Neural crest cell (in vitro differentiated cells): ENCODE results near the gene CASP9. TPM values are rescaled to one million over a fixed set of nuclear protein-coding genes. Genes with fewer than 3 reads are reported as not detected.
A peak's percentile ranks its signal among the peaks of the same experiment; 100 is the strongest.
"Not testable (repeated sequence)": the region's sequence is repeated elsewhere in the genome, so short reads cannot be mapped to it uniquely, and the experiment has no call there.

ENCODE experiments used
- DNase-seq: peaks from one replicate; pipeline ENCODE4 v3.0.0; 2021; ENCODE audit warnings: low read depth, mixed read lengths, low spot score
- H3K27ac Mint-ChIP-seq: one replicate; pipeline ENCODE4 v1.8.0; 2021; ENCODE audit warnings: mild to moderate bottlenecking, mixed read lengths; ENCODE audit not compliant: unreplicated experiment
- H3K27me3 Mint-ChIP-seq: 2 replicates; pipeline ENCODE4 v1.8.0; 2021; ENCODE audit warnings: low read depth, mild to moderate bottlenecking, mixed read lengths
- H3K36me3 Mint-ChIP-seq: 2 replicates; pipeline ENCODE4 v1.8.0; 2021; ENCODE audit warnings: low read depth, mild to moderate bottlenecking, mixed read lengths
- H3K4me1 Mint-ChIP-seq: 2 replicates; pipeline ENCODE4 v1.8.0; 2021; ENCODE audit warnings: mixed read lengths
- H3K4me3 Mint-ChIP-seq: one replicate; pipeline ENCODE4 v1.8.0; 2021; ENCODE audit warnings: mild to moderate bottlenecking, mixed read lengths
- H3K9me3 Mint-ChIP-seq: 2 replicates; pipeline ENCODE4 v1.8.0; 2021; ENCODE audit warnings: mixed read lengths
- CTCF ChIP-seq: fragments of 200-600 bp; sonication (generic); conservative IDR thresholded peaks from 2 replicates; pipeline ENCODE4 v1.5.0; 2021; ENCODE audit warnings: antibody characterized with exemption, mild to moderate bottlenecking
- total RNA-seq: library from RNA; stranded (reverse); gene quantifications from 2 replicates; pipeline ENCODE4 v1.2.1, GENCODE V29; 2021

The CASP9 gene
- total RNA-seq, 1 donor from 2014 or later = 13.2 TPM

GRCh38 chr1:15489052-15489736, 34.8 kb downstream of the CASP9 start:
- H3K4me3 Mint-ChIP-seq = no peak overlapping the region
- H3K27me3 Mint-ChIP-seq = no peaks in the 10 kb centered on the region
- H3K27ac Mint-ChIP-seq = no peak overlapping the region
- TF ChIP-seq CTCF = no peak
- H3K36me3 Mint-ChIP-seq = peaks cover 11% of the 10 kb centered on the region
- no peaks in the 10 kb centered on the region for H3K4me1 Mint-ChIP-seq
- DNase-seq = no peak
- no peaks in the 10 kb centered on the region for H3K9me3 Mint-ChIP-seq

GRCh38 chr1:15488371-15488770, 35.6 kb downstream of the CASP9 start:
- Mint-ChIP-seq H3K27me3 (no peaks in the 10 kb centered on the region), H3K4me1 (no peaks in the 10 kb centered on the region), H3K27ac (no peak overlapping the region), H3K36me3 (peaks cover 11% of the 10 kb centered on the region), H3K9me3 (no peaks in the 10 kb centered on the region), H3K4me3 (no peak overlapping the region)
- TF ChIP-seq CTCF = no peak
- no peak for DNase-seq

GRCh38 chr1:15486844-15487610, 37.0 kb downstream of the CASP9 start:
- H3K36me3 Mint-ChIP-seq = peaks cover 11% of the 10 kb centered on the region
- not testable (repeated sequence) for H3K9me3 Mint-ChIP-seq, H3K4me1 Mint-ChIP-seq, H3K4me3 Mint-ChIP-seq, H3K27me3 Mint-ChIP-seq, DNase-seq
- peak overlapping the region; percentile 35 for H3K27ac Mint-ChIP-seq

- no peaks in the 10 kb centered on the region for H3K27me3 Mint-ChIP-seq
- no peak overlapping the region for H3K27ac Mint-ChIP-seq
- H3K36me3 Mint-ChIP-seq = peaks cover 11% of the 10 kb centered on the region
- no peak for DNase-seq
- no peak for TF ChIP-seq CTCF
- H3K4me3 Mint-ChIP-seq = no peak overlapping the region
- no peaks in the 10 kb centered on the region for H3K4me1 Mint-ChIP-seq
- H3K9me3 Mint-ChIP-seq = no peaks in the 10 kb centered on the region
Measured at GRCh38 chr1:15485636-15486035, 38.4 kb downstream of the CASP9 start.

GRCh38 chr1:15484443-15484842, 39.6 kb downstream of the CASP9 start:
- not testable (repeated sequence) for H3K4me1 Mint-ChIP-seq, H3K9me3 Mint-ChIP-seq, H3K27me3 Mint-ChIP-seq, H3K4me3 Mint-ChIP-seq, H3K36me3 Mint-ChIP-seq, H3K27ac Mint-ChIP-seq, DNase-seq

GRCh38 chr1:15483971-15484370, 40.0 kb downstream of the CASP9 start:
- Mint-ChIP-seq H3K36me3 (peaks cover 6% of the 10 kb centered on the region), H3K9me3 (no peaks in the 10 kb centered on the region), H3K4me1 (no peaks in the 10 kb centered on the region), H3K4me3 (no peak overlapping the region), H3K27ac (no peak overlapping the region), H3K27me3 (no peaks in the 10 kb centered on the region)
- no peak for TF ChIP-seq CTCF
- no peak for DNase-seq

- not testable (repeated sequence) for H3K4me1 Mint-ChIP-seq, H3K4me3 Mint-ChIP-seq, DNase-seq, H3K9me3 Mint-ChIP-seq, H3K27ac Mint-ChIP-seq, H3K36me3 Mint-ChIP-seq, H3K27me3 Mint-ChIP-seq
Measured at GRCh38 chr1:15482983-15483543, 41.0 kb downstream of the CASP9 start.

GRCh38 chr1:15482455-15482854, 41.6 kb downstream of the CASP9 start:
- not testable (repeated sequence) for H3K27ac Mint-ChIP-seq, H3K4me1 Mint-ChIP-seq, H3K4me3 Mint-ChIP-seq, H3K9me3 Mint-ChIP-seq, H3K27me3 Mint-ChIP-seq, H3K36me3 Mint-ChIP-seq, DNase-seq
